ENCODE measurements around the gene PAK4. TPM values are rescaled to one million over a fixed set of nuclear protein-coding genes. Genes with fewer than 3 reads are reported as not detected.

Gene PAK4
- total and polyA plus RNA-seq, 2 of the 8 experiments (the other 6 are each of a cell fraction or from before 2014, with no cell fraction given): 50.7 to 64.4 TPM

- no peak overlapping the region for H3K23ac ChIP-seq (ENCODE audit: insufficient read length)
- H3K4me2 ChIP-seq (ENCODE audit: insufficient read depth in 1 of 2, low read depth in 2 of 2, low read length in 2 of 2): no peak overlapping the region
- H3K36me3 ChIP-seq (ENCODE audit: control insufficient read depth in 2 of 4, insufficient read depth in 4 of 4, low read length in 3 of 4): no peaks in the 10 kb centered on the region
- TF ChIP-seq GTF2F1 (IDR thresholded peaks at IDR 0.05; ENCODE audit: borderline replicate concordance, low read depth, low read length): no peak
- no peak overlapping the region for H2BK5ac ChIP-seq (ENCODE audit: low read depth, low read length)
- no peaks in the 10 kb centered on the region for H3K79me1 ChIP-seq (ENCODE audit: low read depth, low read length)
- no peak overlapping the region for H3K4ac ChIP-seq (replicated peaks; ENCODE audit: insufficient read length, low read depth, low read length)
- H4K91ac ChIP-seq (replicated peaks; ENCODE audit: insufficient read length, low read length): no peak overlapping the region
- H3K23me2 ChIP-seq (ENCODE audit: low read depth, low read length): no peaks in the 10 kb centered on the region
- no peaks in the 10 kb centered on the region for H4K20me1 ChIP-seq (replicated peaks in 1 of 2; ENCODE audit: control insufficient read depth in 1 of 2, insufficient read depth in 2 of 2, low read length in 2 of 2)
- H4K8ac ChIP-seq (ENCODE audit: extremely low read depth, insufficient read depth, low read length): no peak overlapping the region; the same call in 1 of the 2 replicates
- H2BK15ac ChIP-seq (ENCODE audit: low read length): no peak overlapping the region
- no peak overlapping the region for H2AK5ac ChIP-seq (ENCODE audit: low read depth, low read length)
- H2BK12ac ChIP-seq (ENCODE audit: low read depth, low read length): no peak overlapping the region
- no peak overlapping the region for H2BK120ac ChIP-seq (replicated peaks; ENCODE audit: low read depth, low read length)
- ChIA-PET CTCF (ENCODE audit: partially characterized antibody) (no interaction called here), POLR2A (ENCODE audit: partially characterized antibody) (no interaction called here)
- no peak overlapping the region for H3K56ac ChIP-seq (replicated peaks; ENCODE audit: insufficient read length, low read depth, low read length)
- no peak overlapping the region for H3K18ac ChIP-seq (ENCODE audit: extremely low read depth, low read length)
- H3K4me1 ChIP-seq (replicated peaks in 1 of 4; ENCODE audit: control insufficient read depth in 3 of 4, insufficient read depth in 4 of 4, low read length in 3 of 4): no peaks in the 10 kb centered on the region
- no peak overlapping the region; a peak in 1 of 7 replicates for H3K9ac ChIP-seq (replicated peaks in 1 of 4; ENCODE audit: extremely low read depth in 1 of 4, low read depth in 3 of 4, low read length in 3 of 4)
- H3K27me3 ChIP-seq (replicated peaks in 1 of 4; ENCODE audit: control insufficient read depth in 3 of 4, extremely low read depth in 1 of 4, insufficient read depth in 3 of 4, low read length in 3 of 4): no peaks in the 10 kb centered on the region
- 95% methylated on average over 7 of the region's 7 CpGs; no CpG with 5 or more reads in 1 of the 2 experiments for WGBS, 2 experiments (ENCODE audit: extremely low coverage in 1 of 2, insufficient coverage in 1 of 2, insufficient read length in 1 of 2, insufficient replicate concordance in 2 of 2, low coverage in 1 of 2, low lambda C conversion rate in 2 of 2, missing lambda C conversion rate in 1 of 2)
- no peak overlapping the region for H4K5ac ChIP-seq (ENCODE audit: insufficient read length, low read depth, low read length)
- H2AFZ ChIP-seq (ENCODE audit: low read length): no peak overlapping the region
- DNase-seq (ENCODE audit: low read depth in 1 of 2, low spot score in 2 of 2) (no peak), FAIRE-seq (no peak)
- H3K4me3 ChIP-seq (ENCODE audit: extremely low read depth in 1 of 4, insufficient read depth in 2 of 4, low read depth in 3 of 4, low read length in 4 of 4): no peak overlapping the region
- H3K27ac ChIP-seq (ENCODE audit: low read depth, low read length): no peak overlapping the region
- no peak overlapping the region for H2BK20ac ChIP-seq (ENCODE audit: low read length)
- no peaks in the 10 kb centered on the region for H3K79me2 ChIP-seq (ENCODE audit: control insufficient read depth in 1 of 2, insufficient read depth in 2 of 2, low read length in 2 of 2)
- H3K14ac ChIP-seq (ENCODE audit: insufficient read length): no peak overlapping the region
- H3K9me3 ChIP-seq (ENCODE audit: insufficient read depth in 2 of 2, low read depth in 1 of 2, low read length in 1 of 2): no peaks in the 10 kb centered on the region
These were observed 19.4 kb upstream of the PAK4 start for GRCh38 chr19:39106194-39106593.
